AG09319 (cell line): ENCODE results near the gene FAM32A.

Experiments used
- DNase-seq: peaks from one replicate; pipeline ENCODE4 v3.0.0-alpha.2; 2010; ENCODE audit warnings: low read depth; ENCODE audit errors: extremely low read depth
- CTCF ChIP-seq: IDR thresholded peaks from 2 replicates; pipeline ENCODE4 v1.5.1; 2011; ENCODE audit warnings: low read depth, mild to moderate bottlenecking, inconsistent platforms, low read length, moderate library complexity

The FAM32A gene

GRCh38 chr19:16207063-16207462 lies 21.9 kb downstream of the FAM32A start:
- TF ChIP-seq CTCF: no peak
- DNase-seq: no peak

- no peak for DNase-seq
- TF ChIP-seq CTCF: no peak
Observed at GRCh38 chr19:16207490-16208025, 22.3 kb downstream of the FAM32A start.

GRCh38 chr19:16208064-16208759 lies 23.0 kb downstream of the FAM32A start:
- TF ChIP-seq CTCF: no peak
- DNase-seq: no peak

GRCh38 chr19:16208847-16209665 lies 23.8 kb downstream of the FAM32A start:
- no peak for DNase-seq
- TF ChIP-seq CTCF: no peak

GRCh38 chr19:16210168-16210567 lies 25.0 kb downstream of the FAM32A start:
- no peak for TF ChIP-seq CTCF
- no peak for DNase-seq

GRCh38 chr19:16213076-16213475 lies 27.9 kb downstream of the FAM32A start:
- TF ChIP-seq CTCF: no peak
- DNase-seq: no peak
